Caco-2 (cell line): ENCODE results near the gene LPXN. TPM values are rescaled to one million over a fixed set of nuclear protein-coding genes. Genes with fewer than 3 reads are reported as not detected.

Experiments
- BruUV-seq: library from RNA; stranded (reverse); fragments of 400-500 nt; replicated peaks from 2 replicates; lab custom pipeline; 2021; lab: Mats Ljungman, UMichigan
- CTCF ChIA-PET: fragments of 300-600 bp; sonication (Branson Sonifier 250); formaldehyde crosslinking; loops from one replicate; lab custom pipeline; 2022; ENCODE audit warnings: antibody characterized with exemption; lab: Charles Lee
- POLR2A ChIA-PET: fragments of 300-600 bp; sonication (Branson Sonifier 250); formaldehyde crosslinking; loops from one replicate; lab custom pipeline; 2022; ENCODE audit warnings: antibody characterized with exemption; lab: Charles Lee
- DNase-seq, 2 experiments: peaks; one replicate each; pipeline versions ENCODE4 v3.0.0 to v3.0.0-alpha.2; 2020 to 2022
- H3K27me3 ChIP-seq: replicated peaks from 2 replicates; pipeline ENCODE4 v1.6.0; 2011; ENCODE audit warnings: low read length; ENCODE audit not compliant: control insufficient read depth, insufficient read depth
- H3K36me3 ChIP-seq: 2 replicates; pipeline ENCODE4 v1.5.1; 2011; ENCODE audit warnings: low read length; ENCODE audit not compliant: control insufficient read depth, insufficient read depth
- H3K4me1 ChIP-seq: fragments of 250-450 bp; sonication (Bioruptor Pico); 2 replicates; pipeline ENCODE4 v1.5.1; 2020; ENCODE audit warnings: mild to moderate bottlenecking
- H3K4me3 ChIP-seq: 2 replicates; pipeline ENCODE4 v1.5.1; 2011; ENCODE audit warnings: low read depth, mild to moderate bottlenecking, control low read depth, low read length
- H3K9me3 ChIP-seq: fragments of 250-450 bp; sonication (Bioruptor Pico); 2 replicates; pipeline ENCODE4 v1.5.1; 2020; ENCODE audit warnings: mild to moderate bottlenecking, moderate library complexity
- H3K27ac Mint-ChIP-seq: one replicate; pipeline ENCODE4 v1.8.0; 2022; ENCODE audit warnings: mixed read lengths; ENCODE audit not compliant: unreplicated experiment
- H3K27me3 Mint-ChIP-seq: one replicate; pipeline ENCODE4 v1.8.0; 2022; ENCODE audit warnings: mixed read lengths; ENCODE audit not compliant: insufficient read depth, unreplicated experiment
- H3K36me3 Mint-ChIP-seq: one replicate; pipeline ENCODE4 v1.8.0; 2022; ENCODE audit warnings: mild to moderate bottlenecking, mixed read lengths; ENCODE audit not compliant: insufficient read depth, unreplicated experiment
- H3K4me1 Mint-ChIP-seq: one replicate; pipeline ENCODE4 v1.8.0; 2022; ENCODE audit warnings: low read depth, mixed read lengths; ENCODE audit not compliant: unreplicated experiment
- H3K4me3 Mint-ChIP-seq: one replicate; pipeline ENCODE4 v1.8.0; 2022; ENCODE audit warnings: mild to moderate bottlenecking, moderate library complexity, mixed read lengths; ENCODE audit not compliant: unreplicated experiment
- H3K9me3 Mint-ChIP-seq: one replicate; pipeline ENCODE4 v1.8.0; 2022; ENCODE audit warnings: mixed read lengths; ENCODE audit not compliant: unreplicated experiment
- intact Hi-C: fragments of 100-400 bp; cut with micrococcal nuclease; formaldehyde crosslinking; loops from one replicate; pipeline ENCODE4 v1.10.0; 2022; ENCODE audit not compliant: unreplicated experiment
- total RNA-seq: library from RNA; stranded (reverse); gene quantifications from 2 replicates; pipeline ENCODE4 v1.2.3, GENCODE V29; 2022
- TF ChIP-seq, protein P1 (sequence below), 2 experiments: fragments of 200-600 bp in 1 of 2; IDR thresholded peaks; 1 replicate in 1 of 2; 2 replicates in 1 of 2; pipeline versions ENCODE4 v1.5.1 to v1.8.0; 2011 to 2022; ENCODE audit warnings: antibody characterized with exemption in 1 of 2, control low read depth in 1 of 2, inconsistent platforms in 1 of 2, low read depth in 1 of 2, low read length in 1 of 2, mild to moderate bottlenecking in 1 of 2, moderate library complexity in 1 of 2; ENCODE audit not compliant: insufficient read depth in 1 of 2, severe bottlenecking in 1 of 2, unreplicated experiment in 1 of 2

Gene LPXN
- total RNA-seq, 1 experiment from 2014 or later, result 2.1 TPM

DNA sequence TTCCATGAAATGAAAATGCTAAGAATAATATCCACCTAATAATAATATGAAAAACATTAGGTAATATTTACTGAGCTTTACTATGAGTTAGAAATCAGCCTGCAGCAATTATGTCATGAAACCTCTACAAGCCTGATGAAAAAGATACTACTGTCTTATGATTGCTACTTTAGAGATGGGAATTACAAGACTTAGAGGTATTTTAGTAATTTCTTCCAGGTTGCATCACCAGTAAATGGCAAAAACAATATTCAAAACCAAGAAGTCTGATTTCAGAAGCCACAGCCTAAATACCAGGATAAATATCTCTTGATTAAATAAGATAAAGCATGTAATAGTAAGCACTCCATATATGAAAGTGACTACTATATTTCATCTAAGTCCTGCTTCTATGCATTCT lies 81.6 kb downstream of the LPXN start:
- Histone ChIP-seq H3K27me3 (no peaks in the 10 kb centered on the region), H3K36me3 (no peaks in the 10 kb centered on the region), H3K4me3 (no peak overlapping the region), H3K9me3 (no peaks in the 10 kb centered on the region), H3K4me1 (no peaks in the 10 kb centered on the region)
- Mint-ChIP-seq H3K27me3 (peaks cover 2% of the 10 kb centered on the region), H3K36me3 (no peaks in the 10 kb centered on the region), H3K9me3 (no peaks in the 10 kb centered on the region), H3K27ac (no peak overlapping the region), H3K4me1 (no peaks in the 10 kb centered on the region), H3K4me3 (no peak overlapping the region)
- no TSS peak for BruUV-seq
- POLR2A ChIA-PET, result no interaction called here
- TF ChIP-seq, protein P1, sequence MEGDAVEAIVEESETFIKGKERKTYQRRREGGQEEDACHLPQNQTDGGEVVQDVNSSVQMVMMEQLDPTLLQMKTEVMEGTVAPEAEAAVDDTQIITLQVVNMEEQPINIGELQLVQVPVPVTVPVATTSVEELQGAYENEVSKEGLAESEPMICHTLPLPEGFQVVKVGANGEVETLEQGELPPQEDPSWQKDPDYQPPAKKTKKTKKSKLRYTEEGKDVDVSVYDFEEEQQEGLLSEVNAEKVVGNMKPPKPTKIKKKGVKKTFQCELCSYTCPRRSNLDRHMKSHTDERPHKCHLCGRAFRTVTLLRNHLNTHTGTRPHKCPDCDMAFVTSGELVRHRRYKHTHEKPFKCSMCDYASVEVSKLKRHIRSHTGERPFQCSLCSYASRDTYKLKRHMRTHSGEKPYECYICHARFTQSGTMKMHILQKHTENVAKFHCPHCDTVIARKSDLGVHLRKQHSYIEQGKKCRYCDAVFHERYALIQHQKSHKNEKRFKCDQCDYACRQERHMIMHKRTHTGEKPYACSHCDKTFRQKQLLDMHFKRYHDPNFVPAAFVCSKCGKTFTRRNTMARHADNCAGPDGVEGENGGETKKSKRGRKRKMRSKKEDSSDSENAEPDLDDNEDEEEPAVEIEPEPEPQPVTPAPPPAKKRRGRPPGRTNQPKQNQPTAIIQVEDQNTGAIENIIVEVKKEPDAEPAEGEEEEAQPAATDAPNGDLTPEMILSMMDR (IDR thresholded peaks at IDR 0.05; ENCODE audit: insufficient read depth in 1 of 2, low read depth in 1 of 2, low read length in 1 of 2, severe bottlenecking in 1 of 2, unreplicated experiment in 1 of 2), result no peak
- intact Hi-C loops, result no loop called here
- CTCF ChIA-PET, result no interaction called here
- no peak for DNase-seq

DNA sequence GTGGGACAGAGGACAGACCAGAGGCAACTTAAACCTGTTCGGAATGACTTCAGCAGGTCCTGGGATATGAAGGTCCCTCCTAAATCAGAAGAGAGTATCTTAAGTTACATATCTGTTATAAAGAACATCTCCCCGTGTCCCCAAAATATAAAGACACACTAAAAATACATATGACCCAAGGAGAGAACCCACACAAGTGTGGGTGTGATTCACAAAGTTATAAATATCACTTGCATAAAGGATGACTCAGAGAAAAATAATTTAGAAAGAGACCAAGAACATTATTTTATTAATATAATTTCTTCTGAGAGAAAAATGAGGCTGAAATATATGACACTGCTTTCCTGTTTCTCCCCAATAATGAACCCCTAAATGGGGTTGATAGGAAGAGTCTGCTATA lies 82.0 kb downstream of the LPXN start:
- Histone ChIP-seq H3K9me3 (no peaks in the 10 kb centered on the region), H3K36me3 (no peaks in the 10 kb centered on the region), H3K27me3 (no peaks in the 10 kb centered on the region), H3K4me1 (no peaks in the 10 kb centered on the region), H3K4me3 (no peak overlapping the region)
- BruUV-seq, result no TSS peak
- ChIA-PET CTCF (no interaction called here), POLR2A (no interaction called here)
- Mint-ChIP-seq H3K27me3 (peaks cover 2% of the 10 kb centered on the region), H3K36me3 (no peaks in the 10 kb centered on the region), H3K27ac (no peak overlapping the region), H3K4me1 (no peaks in the 10 kb centered on the region), H3K9me3 (no peaks in the 10 kb centered on the region), H3K4me3 (no peak overlapping the region)
- intact Hi-C loops, result no loop called here
- TF ChIP-seq, protein P1 (IDR thresholded peaks at IDR 0.05; ENCODE audit: insufficient read depth in 1 of 2, low read depth in 1 of 2, low read length in 1 of 2, severe bottlenecking in 1 of 2, unreplicated experiment in 1 of 2), result no peak
- no peak for DNase-seq

DNA sequence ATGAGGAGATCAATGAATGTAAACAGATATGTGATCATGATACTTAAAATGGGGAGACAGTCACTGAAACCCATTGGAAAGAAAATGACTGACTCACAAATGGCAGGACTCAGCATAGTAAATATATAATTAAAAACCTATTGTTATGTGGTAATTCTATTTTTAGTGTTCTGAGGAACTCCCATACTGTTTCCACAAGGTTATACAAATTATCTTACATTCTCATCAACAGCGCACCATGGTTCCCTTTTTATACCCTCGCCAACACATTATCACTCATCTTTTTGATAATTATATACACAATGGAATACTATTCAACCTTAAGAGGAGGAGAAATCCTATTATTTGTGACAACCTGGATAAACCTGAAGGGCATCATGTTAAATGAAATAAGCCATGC lies 84.8 kb downstream of the LPXN start:
- H3K27ac Mint-ChIP-seq, result no peak overlapping the region
- no peaks in the 10 kb centered on the region for H3K36me3 ChIP-seq
- POLR2A ChIA-PET, result no interaction called here
- H3K27me3 Mint-ChIP-seq, result peaks cover 5% of the 10 kb centered on the region
- TF ChIP-seq, protein P1 (IDR thresholded peaks at IDR 0.05; ENCODE audit: insufficient read depth in 1 of 2, low read depth in 1 of 2, low read length in 1 of 2, severe bottlenecking in 1 of 2, unreplicated experiment in 1 of 2), result no peak
- no peaks in the 10 kb centered on the region for H3K4me1 Mint-ChIP-seq
- intact Hi-C loops, result no loop called here
- H3K36me3 Mint-ChIP-seq, result no peaks in the 10 kb centered on the region
- no peaks in the 10 kb centered on the region for H3K9me3 Mint-ChIP-seq
- BruUV-seq, result no TSS peak
- no peaks in the 10 kb centered on the region for H3K4me1 ChIP-seq
- no peak overlapping the region for H3K4me3 Mint-ChIP-seq
- H3K4me3 ChIP-seq, result no peak overlapping the region
- H3K27me3 ChIP-seq, result no peaks in the 10 kb centered on the region
- DNase-seq, result no peak
- H3K9me3 ChIP-seq, result no peaks in the 10 kb centered on the region
- CTCF ChIA-PET, result no interaction called here
